Activated T-helper 1 cell treated with Interleukin-2 at 50 U/mL for 16 hours (primary cell): ENCODE data around the gene PRRT1.
"Not testable (repeated sequence)": the region's sequence is repeated elsewhere in the genome, so short reads cannot be mapped to it uniquely, and the experiment has no call there.

Experiments used
- DNase-seq: peaks from one replicate; pipeline ENCODE4 v3.0.0-alpha.2; 2020; ENCODE audit warnings: low read depth

Gene PRRT1

DNA sequence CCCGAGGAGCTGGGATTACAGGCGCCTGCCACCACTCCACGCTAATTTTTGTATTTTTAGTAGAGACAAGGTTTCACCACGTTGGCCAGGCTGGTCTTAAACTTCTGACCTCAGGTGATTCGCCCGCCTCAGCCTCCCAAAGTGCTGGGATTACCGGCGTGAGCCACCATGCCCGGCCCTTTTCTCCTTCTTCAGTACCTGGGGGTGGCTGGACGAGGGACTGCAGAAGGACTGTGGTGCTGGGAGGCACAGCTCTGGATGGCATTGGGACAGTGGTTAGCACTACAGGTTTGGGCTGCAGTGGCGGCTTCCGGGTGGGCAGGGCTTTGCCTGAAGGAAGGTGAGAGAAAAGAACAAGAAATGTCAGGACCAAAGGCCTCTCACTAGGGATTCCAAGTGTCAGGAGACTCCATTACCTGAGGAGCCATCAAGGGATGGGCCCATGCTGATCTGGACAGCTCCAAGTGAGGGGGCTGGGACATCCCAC lies 31.1 kb downstream of the PRRT1 start:
- DNase-seq = no peak

DNA sequence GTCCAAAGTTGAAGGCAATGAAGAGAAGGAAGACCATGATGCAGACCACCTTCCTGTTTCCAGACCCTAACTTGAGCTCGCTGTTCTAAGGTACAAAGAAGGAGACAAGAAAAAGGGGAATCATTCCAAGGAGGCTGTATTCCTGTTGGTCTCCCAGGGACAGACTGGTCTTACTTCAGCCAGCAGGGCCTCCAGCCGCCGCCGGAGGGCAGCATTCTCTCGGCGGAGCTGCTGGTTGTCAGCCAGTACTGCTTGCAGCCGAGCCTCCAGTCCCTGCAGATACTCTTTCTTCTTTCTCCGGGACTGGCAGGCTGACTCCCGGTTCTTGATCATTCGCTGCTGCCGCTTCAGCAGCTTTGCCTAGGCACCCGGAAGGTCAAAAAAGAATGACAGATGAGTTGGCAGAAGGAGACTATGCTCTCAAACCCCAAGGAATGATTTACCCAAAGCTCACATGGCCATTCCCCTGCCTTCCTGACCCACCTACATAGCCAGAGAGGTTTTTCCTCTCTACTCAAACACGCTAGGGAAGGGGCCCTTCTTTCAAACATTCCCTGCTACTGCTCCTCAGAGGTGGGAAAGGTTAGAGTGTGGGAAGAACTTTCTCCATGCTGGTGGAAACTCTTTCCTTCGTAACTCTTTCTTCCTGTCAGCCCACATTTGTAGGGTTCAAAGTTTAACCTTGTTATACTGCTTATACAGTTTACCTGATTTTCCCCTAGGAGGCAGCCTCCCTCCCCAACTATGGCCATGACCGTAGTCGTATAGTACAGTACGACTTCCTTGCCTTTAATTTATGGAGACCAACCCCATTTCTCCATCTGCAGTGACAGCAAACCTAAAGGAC lies 32.7 kb downstream of the PRRT1 start:
- peak; percentile 40 for DNase-seq

DNA sequence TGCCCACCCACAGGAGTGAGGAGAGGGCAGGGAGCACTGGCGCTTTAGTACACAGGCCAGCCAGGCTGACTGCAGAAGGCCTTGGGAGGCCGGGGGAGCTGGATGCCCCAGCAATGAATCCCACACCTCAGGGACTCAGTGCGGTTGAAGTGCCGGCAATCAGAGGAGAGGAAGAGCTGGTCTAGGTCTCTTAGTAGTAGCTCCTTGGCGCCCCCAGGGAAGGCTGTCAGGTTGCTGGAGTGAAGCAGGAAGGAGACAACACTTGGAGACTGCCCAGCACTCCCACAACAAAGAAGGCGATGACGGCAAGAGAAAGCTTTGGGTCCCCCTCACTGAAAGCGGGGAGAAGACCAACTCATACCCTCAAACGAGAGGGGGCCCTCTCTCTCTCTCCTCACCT lies 34.3 kb downstream of the PRRT1 start:
- no peak for DNase-seq

DNA sequence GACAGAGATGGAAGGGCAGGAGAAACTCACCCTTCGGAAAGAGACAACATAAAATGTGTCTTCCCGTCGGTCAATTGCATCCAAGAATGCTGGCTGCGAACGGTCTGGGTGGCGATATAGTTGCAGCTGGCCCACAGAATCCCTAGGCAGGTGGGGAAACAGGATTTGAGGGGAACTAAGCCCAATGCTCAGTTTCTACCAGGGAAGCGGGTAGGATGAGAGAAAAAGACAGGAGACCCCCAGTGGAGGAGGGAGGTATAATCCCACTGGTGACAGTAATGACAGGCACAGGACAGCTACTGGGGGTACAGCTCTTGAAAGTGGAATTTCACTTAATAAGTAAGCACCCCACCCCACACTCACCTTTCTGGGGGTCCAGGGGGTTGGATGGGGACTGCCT lies 35.1 kb downstream of the PRRT1 start:
- no peak for DNase-seq

DNA sequence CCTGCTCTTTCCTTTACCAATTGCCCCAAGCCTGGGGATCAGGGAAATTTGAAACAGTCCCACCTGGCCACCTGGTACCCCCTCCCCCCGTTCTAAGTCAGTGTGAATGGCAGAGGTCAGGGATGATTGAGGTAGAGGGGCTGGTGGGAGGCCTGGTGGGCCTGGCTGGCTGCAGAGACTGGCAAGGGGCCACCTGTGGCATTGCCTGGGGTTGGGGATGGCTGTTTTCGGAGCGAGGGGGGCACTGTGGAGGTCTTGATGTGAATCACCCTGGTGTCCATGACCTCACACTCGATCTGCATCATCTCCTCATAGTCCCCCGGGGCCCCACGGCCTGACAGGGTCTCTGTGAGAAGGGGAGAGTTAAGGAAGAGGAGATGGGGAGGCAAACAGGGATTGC lies 36.1 kb downstream of the PRRT1 start:
- DNase-seq = no peak

DNA sequence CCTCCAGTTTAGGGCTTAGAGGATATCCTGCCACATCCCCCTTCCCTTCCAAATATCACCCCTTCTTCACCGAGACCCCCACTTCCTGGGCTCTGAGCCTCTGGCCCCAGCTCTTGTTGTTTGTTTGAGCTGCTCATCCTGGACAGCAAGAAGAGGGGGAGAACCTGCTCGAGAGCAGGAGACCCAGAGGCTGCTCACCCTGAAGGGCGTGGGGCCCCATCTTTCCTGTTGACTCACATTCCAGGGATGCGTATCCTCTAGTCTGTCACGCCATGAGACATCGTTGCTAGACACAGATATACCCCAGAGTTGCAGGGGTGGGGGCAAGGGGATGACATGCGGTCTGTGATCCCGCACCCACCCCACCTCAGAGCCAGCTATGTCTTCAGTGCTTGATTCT lies 36.9 kb downstream of the PRRT1 start:
- DNase-seq = no peak

DNA sequence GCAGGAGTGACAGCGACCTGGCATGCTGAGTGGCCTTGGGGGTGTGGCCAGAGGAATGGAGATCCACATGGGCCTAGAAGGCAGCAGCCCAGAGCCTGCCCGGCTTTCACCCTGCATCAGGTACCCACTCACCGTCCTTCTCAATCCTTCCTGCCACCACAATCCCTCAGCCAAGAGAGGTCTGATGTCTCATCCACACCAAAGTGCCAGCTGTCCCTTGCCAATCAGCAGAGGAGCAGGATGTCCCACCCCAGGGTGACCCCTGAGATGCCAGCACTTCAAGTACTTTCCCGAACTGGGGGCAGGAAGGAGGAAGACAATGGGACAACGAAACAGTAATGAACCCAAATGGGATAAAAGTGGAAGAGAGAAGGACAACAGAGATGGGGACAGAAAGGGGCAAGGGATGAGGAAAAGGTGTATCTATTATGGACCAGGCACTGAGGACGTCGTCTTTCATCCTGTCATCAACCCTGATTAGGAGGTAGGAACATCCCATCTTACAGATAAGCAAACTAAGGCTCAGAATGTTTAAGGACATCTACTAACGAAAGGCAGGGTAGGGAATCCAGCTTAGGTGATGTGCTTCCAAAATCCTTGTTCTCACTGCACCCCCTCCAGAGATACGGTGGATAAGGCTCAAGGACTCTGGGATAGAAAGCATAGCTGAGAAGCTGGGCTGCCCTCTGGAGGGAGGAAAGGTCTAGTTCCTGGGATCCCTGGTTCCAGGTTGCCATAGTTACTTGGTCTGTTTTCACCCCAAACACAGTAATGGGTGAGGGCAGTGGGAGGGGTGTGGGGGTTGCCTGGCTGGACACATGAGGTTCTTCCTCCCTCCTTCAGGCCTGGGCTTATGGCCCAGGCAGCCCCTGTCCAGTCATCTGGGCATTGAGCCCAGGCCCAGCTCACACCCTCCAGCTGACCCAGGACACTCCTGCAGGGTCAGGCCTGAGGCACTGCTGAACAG lies 38.1 kb downstream of the PRRT1 start:
- DNase-seq = no peak

DNA sequence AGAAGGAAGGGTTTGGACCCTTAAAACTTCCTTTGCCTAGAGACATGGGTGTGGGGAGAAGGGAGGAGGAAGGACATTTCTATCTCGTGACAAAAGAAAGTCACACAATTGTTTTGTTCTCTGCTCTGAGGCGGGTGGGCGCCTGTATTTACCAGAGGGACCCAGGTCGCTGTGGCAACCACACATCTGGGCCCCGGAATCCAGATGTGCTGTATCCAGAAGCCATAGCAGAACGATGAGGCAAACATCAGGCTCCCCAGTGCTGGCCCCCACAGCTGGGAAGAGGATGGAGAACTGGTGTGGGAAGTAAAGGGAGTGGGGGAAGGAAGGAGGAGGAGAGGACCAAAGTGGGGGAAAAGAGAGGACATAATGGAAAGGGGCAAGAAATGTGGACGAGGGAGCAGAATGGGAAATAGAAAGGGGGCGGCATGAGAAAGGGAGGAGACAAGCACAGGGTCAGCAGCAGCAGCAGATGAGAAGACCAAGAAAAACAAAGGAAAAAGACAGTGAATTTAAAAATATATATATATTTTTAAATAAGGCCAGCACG lies 39.2 kb downstream of the PRRT1 start:
- no peak for DNase-seq

DNA sequence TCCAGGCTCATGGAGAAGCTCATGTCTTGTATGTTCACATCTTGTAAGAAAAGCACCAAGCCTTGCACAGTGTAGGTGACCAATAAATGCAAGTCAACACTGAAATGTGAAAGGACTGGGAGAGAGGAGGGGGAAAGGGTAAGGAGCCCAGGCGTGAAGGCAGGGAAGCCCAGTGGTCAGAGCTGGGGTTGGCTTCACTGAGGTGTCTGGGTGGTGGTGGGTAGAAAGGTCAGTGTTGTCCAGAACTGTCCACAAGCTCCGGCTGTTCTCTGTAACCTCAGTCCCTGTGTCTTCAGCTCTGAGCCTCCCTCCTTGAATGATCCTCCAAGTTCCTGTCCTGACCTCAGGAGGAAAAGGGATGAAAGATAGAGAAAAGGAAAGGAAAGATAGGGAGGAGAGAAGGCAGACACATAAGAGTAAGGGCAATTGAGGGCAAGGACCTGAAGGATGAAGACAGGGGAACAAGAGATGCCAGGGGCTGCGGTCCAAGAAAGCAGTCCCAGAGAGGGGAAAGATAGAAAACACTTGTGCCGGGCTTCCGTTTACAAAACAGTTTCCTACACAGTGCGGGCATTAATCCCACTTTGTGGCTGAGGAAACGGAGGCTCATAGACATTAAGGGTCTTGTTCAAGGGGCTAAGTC lies 40.2 kb downstream of the PRRT1 start:
- no peak for DNase-seq

DNA sequence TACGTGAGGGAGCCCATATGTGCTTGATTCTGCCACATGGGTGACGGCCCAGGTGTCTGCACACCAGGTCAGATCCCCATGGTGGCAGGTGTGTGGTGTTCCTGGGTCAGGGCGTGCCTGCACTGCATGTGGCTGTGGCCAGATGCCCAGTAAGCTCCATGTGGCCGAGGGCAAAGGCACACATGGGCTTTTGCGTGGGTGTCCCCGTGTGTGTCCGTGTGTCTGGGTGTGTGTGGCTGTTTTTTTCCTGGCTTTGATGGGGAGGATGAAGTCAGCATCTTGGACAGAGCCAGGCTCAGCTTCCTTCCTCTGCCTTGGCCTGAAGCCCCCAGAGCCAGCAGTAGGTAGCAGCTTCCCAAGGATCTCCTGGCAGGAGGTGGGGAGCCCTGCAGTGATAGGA lies 41.1 kb downstream of the PRRT1 start:
- DNase-seq = no peak

DNA sequence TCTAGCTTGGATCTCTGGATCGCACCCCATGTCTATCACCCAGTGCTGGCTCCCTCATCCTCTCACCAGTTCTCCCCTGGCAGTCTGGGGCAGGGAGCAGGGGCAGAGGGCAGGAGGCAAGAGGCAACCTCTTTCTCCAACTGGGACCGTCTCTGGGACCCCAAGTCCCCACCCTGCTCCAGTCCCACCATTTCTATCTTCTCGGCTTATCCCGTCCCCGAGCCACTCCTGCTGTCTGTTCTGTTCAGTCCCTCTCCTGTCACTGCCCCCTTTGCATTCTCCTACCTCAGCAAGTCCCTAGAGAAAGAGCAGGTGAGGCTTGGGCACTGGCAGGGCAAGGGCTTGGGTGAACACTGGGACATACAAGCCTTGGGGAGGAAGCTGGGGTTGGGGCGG lies 42.0 kb downstream of the PRRT1 start:
- DNase-seq = no peak

DNA sequence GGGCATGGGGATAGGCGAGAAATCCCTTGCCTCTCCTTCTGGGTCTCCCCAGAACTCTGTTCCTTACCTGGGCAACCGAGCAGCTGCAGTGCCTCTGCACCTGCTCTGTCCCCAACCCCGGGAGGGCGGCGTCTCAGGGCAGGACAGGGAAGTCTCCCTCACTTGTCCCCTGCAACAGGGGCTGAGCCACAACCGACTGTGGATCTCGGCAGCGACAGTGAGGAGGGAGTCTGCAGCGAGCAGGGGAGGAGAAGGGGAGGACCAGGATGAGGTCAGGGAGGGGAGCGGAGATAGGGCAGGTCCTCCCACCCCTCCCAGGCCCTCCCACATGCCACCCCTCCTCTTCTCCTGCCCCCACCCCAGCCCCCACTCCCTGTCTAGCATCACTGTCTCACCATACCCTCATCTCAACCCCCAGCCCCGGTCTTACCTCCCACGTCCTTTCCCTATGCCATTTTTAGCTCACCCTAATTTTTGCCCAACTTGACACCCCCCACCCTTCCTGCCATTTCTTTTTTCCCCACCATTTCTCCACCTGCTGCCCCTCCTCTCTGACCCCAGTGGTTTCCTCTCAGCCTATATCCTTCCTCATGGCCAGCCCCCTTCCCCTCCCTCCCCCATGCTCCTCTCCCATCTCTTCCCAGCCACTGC lies 42.5 kb downstream of the PRRT1 start, which contains the start of gene TNXB:
TNXB (minus strand) TSS at position 225 of the 651 bp plus-strand sequence. CDS start 11,140 bp downstream, outside the sequence.
- DNase-seq = no peak

DNA sequence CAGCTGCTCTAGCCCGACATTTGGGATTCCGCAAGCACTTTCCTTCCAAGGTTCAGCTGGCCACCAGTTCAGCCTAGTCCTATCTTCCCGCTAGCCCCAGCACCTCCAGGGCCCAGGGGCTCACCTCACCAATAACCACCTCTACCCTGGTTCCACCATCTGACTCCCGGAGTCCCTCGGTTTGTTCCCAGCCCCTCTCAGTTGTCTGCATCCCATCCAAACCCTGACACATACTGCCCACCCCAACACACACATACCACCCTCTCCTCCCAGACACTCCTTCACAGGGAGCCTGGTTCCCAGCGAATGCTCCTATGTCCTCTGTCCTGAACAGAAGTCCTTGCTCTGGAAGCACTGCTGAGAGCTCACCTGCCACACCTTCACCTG lies 43.0 kb downstream of the PRRT1 start:
- DNase-seq = no peak

DNA sequence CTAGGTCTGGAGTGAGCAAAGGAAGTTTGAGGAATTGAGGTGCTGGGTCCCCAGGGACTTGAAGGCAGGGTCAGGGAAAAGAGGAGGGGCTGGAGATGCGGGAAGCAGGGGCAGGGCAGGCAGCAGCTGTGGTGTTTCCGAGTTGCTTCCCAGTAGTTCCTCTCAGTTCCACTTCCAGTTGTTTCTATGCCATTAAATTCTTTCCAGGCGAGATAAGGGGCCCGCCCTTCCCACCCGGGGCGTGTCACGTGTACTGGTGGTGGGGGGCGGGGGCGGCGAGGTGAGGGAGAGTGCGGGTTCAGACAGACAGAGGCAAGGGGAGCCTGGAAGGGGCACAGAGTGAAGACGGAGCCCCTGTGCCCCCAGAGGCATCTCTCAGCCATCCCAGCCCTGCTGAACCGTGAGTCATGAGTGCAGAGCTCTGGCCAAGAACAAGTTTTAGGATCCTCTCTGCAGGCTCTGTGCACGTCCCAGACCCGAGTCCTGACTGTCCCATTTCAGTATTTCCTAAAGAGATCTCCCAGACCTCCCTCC lies 43.6 kb downstream of the PRRT1 start:
- no peak for DNase-seq

DNA sequence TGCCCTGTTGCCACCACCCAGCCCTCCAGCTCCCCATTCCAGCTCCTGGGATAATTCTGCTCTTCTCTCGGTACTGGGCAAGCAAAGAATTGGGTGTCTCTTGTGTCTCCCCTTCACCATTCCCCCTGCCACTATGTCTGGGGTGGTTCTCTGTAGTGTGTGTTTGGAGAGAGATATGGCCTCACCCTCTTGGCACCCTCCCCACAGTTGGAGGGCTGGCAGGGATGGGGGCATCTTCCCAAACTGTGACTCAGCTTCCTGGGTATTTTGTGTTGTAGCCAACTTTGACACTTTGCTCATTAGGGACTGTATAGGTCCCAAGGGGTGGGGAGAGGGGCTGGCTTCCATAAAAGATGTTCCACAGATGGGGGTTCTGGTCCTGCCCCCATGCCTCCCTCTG lies 44.3 kb downstream of the PRRT1 start:
- DNase-seq = no peak

DNA sequence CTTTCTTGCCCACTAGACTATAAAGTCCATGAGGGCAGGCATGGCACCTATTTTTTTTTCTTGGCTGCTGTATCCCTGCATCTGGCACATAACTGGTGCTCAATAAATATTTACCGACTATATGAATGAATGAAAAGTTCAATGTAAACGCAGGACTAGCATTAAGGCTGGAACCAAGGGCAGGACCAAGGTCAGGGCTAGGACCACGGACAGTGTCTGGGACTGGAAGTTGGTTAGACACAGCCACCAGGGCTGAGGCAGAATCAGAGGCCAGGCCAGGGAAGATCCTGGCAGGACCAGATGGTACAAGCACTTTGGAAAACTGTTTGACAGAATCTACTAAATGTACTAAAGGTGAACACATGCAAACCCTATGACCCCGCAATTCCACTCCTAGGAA lies 46.3 kb downstream of the PRRT1 start:
- DNase-seq = no peak

DNA sequence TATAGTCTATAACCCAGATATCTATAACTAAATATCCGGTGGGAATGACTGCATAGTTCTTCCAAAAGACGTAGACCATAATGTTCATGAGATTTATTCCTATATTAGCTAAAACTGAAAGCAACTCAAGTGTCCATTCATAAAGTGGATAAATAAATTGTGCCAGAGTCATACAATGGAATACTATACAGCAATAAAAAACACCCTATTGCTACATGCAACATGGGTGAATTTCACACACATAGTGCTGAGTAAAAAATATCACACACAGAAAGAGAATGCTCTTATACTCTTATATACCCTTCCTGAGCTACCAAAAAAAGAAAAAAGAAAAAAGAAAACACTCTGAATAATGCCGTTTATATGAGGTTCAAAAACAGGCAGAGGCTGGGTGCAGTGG lies 49.5 kb downstream of the PRRT1 start:
- no peak for DNase-seq

DNA sequence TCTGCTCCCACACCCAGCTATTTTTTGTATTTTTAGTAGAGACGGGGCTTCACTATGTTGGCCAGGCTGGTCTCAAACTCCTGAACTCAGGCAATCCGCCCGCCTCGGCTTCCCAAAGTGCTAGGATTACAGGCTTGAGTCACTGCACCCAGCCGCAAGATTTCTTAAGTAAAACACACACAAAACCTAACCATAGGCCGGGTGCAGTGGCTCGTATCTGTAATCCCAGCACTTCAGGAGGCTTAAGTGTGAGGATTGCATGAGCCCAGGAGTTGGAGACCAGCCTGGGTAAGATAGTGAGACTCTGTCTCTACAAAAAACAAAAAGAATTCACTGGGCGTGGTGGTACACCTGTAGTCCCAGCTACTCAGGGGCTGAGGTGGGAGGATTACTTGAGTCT lies 51.5 kb downstream of the PRRT1 start:
- not testable (repeated sequence) for DNase-seq
